Neural cell (in vitro differentiated cells): Measurements from ENCODE around the gene MSX2. TPM values are rescaled to one million over a fixed set of nuclear protein-coding genes. Genes with fewer than 3 reads are reported as not detected.

ENCODE experiments used
- H2AFZ ChIP-seq: fragments of 200-600, 300-800 bp; sonication (generic), shearing (Covaris generic); 2 replicates; pipeline ENCODE4 v1.6.0; 2014; ENCODE audit warnings: low read depth, mild to moderate bottlenecking, antibody characterized with exemption, low read length, moderate library complexity
- H3F3A ChIP-seq: fragments of 200-600 bp; shearing (Covaris generic); 2 replicates; pipeline ENCODE4 v1.6.1; 2016; ENCODE audit warnings: mild to moderate bottlenecking, moderate library complexity, mixed read lengths, antibody characterized with exemption, low read length; ENCODE audit not compliant: insufficient read depth, poor library complexity, severe bottlenecking
- H3K27ac ChIP-seq: fragments of 200-600, 300-800 bp; sonication (generic), shearing (Covaris generic); 2 replicates; pipeline ENCODE4 v1.5.1; 2014; ENCODE audit warnings: mild to moderate bottlenecking, low read length, moderate library complexity
- H3K27me3 ChIP-seq: fragments of 300-800, 200-600 bp; sonication (generic), shearing (Covaris generic); 2 replicates; pipeline ENCODE4 v1.6.0; 2014; ENCODE audit warnings: mild to moderate bottlenecking, low read depth, low read length, moderate library complexity; ENCODE audit not compliant: insufficient read depth
- H3K36me3 ChIP-seq: fragments of 300-800, 200-600 bp; sonication (generic), shearing (Covaris generic); 2 replicates; pipeline ENCODE4 v1.5.1; 2014; ENCODE audit warnings: mild to moderate bottlenecking, antibody characterized with exemption, low read length, moderate library complexity; ENCODE audit not compliant: insufficient read depth
- H3K4me2 ChIP-seq: fragments of 300-800, 200-600 bp; sonication (generic), shearing (Covaris generic); 2 replicates; pipeline ENCODE4 v1.6.0; 2014; ENCODE audit warnings: mild to moderate bottlenecking, low read length
- H3K4me3 ChIP-seq: fragments of 300-800, 200-600 bp; sonication (generic), shearing (Covaris generic); 2 replicates; pipeline ENCODE4 v1.5.1; 2014; ENCODE audit warnings: mild to moderate bottlenecking, low read length, moderate library complexity
- H3K79me2 ChIP-seq: fragments of 200-600 bp; shearing (Covaris generic); replicated peaks from 2 replicates; pipeline ENCODE4 v1.6.0; 2014; ENCODE audit warnings: mild to moderate bottlenecking, low read length, moderate library complexity; ENCODE audit not compliant: insufficient read depth
- H3K9ac ChIP-seq: fragments of 300-800, 200-600 bp; sonication (generic), shearing (Covaris generic); 2 replicates; pipeline ENCODE4 v1.6.1; 2016; ENCODE audit warnings: mild to moderate bottlenecking, low read length, mixed read lengths
- H3K9me2 ChIP-seq: fragments of 200-600 bp; shearing (Covaris generic); 2 replicates; pipeline ENCODE4 v1.6.1; 2016; ENCODE audit warnings: mild to moderate bottlenecking, low read length, mixed read lengths; ENCODE audit not compliant: insufficient read depth
- H3K9me3 ChIP-seq: fragments of 200-600, 300-800 bp; sonication (generic), shearing (Covaris generic); 2 replicates; pipeline ENCODE4 v1.6.1; 2016; ENCODE audit warnings: mild to moderate bottlenecking, mixed run types, low read length, moderate library complexity, mixed read lengths
- H4K20me1 ChIP-seq: fragments of 200-600 bp; shearing (Covaris generic); 2 replicates; pipeline ENCODE4 v1.6.1; 2016; ENCODE audit warnings: mild to moderate bottlenecking, mixed run types; ENCODE audit not compliant: insufficient read depth
- EP300 ChIP-seq: fragments of 450-650 bp; conservative IDR thresholded peaks from 2 replicates; pipeline ENCODE4 v1.6.1; 2014; ENCODE audit warnings: antibody characterized with exemption, mild to moderate bottlenecking, moderate library complexity; ENCODE audit not compliant: poor library complexity, severe bottlenecking
- EZH2 ChIP-seq: fragments of 200-600, 300-800 bp; shearing (Covaris generic), sonication (generic); IDR thresholded peaks from 2 replicates; pipeline ENCODE4 v1.6.1; 2014; ENCODE audit warnings: antibody characterized with exemption, low read length, borderline replicate concordance, mild to moderate bottlenecking; ENCODE audit not compliant: insufficient read depth, poor library complexity, severe bottlenecking
- MXI1 ChIP-seq: fragments of 450-650 bp; conservative IDR thresholded peaks from 2 replicates; pipeline ENCODE4 v1.6.1; 2014; ENCODE audit warnings: antibody characterized with exemption, mild to moderate bottlenecking; ENCODE audit not compliant: poor library complexity, severe bottlenecking
- POLR2AphosphoS5 ChIP-seq: IDR thresholded peaks from 2 replicates; pipeline ENCODE4 v1.6.1; 2012
- RAD21 ChIP-seq: fragments of 450-650 bp; conservative IDR thresholded peaks from 2 replicates; pipeline ENCODE4 v1.6.1; 2014; ENCODE audit warnings: antibody characterized with exemption, mild to moderate bottlenecking, moderate library complexity
- SMC3 ChIP-seq: fragments of 450-650 bp; conservative IDR thresholded peaks from 2 replicates; pipeline ENCODE4 v1.6.1; 2014; ENCODE audit warnings: antibody characterized with exemption, mild to moderate bottlenecking, moderate library complexity; ENCODE audit not compliant: poor library complexity
- TAF1 ChIP-seq: IDR thresholded peaks from 2 replicates; pipeline ENCODE4 v1.6.1; 2012; ENCODE audit warnings: low read depth
- polyA plus RNA-seq: library from polyadenylated mRNA; depleted of rRNA; stranded (reverse); fragments of >200 nt; gene quantifications from 2 replicates; pipeline ENCODE4 v1.2.3, GENCODE V29; 2014
- TF ChIP-seq, protein P1 (sequence below): IDR thresholded peaks from 2 replicates; pipeline ENCODE4 v1.6.1; 2012; ENCODE audit warnings: borderline replicate concordance
- TF ChIP-seq, protein P2 (sequence below): fragments of 450-650 bp; IDR thresholded peaks from 2 replicates; pipeline ENCODE4 v1.5.1; 2014; ENCODE audit warnings: antibody characterized with exemption, mild to moderate bottlenecking, moderate library complexity; ENCODE audit not compliant: poor library complexity, severe bottlenecking

The MSX2 gene
- polyA plus RNA-seq, 1 donor from 2014 or later = not detected

DNA sequence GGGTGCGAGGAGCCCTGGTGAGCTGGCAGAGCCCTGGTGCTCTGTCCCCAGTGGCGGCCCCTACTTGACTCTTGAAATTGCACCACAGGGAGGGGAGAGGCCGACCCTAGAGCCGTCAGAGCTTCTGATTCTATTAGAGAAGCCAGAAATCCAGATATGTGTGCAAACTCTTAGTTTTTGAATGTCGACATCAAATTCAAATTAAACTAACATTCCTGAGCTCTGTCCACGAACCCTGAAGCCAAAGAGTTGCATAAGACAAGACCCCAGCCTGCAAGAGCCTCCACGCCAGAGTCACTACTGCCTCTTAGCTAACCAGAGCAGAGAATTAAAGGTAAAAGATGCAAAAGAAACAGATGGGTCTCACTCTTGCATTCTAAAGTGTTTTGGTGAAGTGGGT, 29.8 kb upstream of the MSX2 start:
- Histone ChIP-seq H3K27me3 (peaks cover 57% of the 10 kb centered on the region), H3K4me3 (no peak overlapping the region), H3K27ac (no peak overlapping the region), H3K4me2 (no peak overlapping the region), H2AFZ (no peak overlapping the region), H3K9ac (no peak overlapping the region), H3K36me3 (no peaks in the 10 kb centered on the region), H3K9me3 (no peaks in the 10 kb centered on the region), H3K79me2 (no peaks in the 10 kb centered on the region), H3F3A (no peaks in the 10 kb centered on the region), H3K9me2 (no peaks in the 10 kb centered on the region), H4K20me1 (no peaks in the 10 kb centered on the region)
- TF ChIP-seq RAD21 (no peak), SMC3 (no peak), MXI1 (no peak), EP300 (no peak), EZH2 (no peak), POLR2AphosphoS5 (no peak)
- TF ChIP-seq, protein P1, sequence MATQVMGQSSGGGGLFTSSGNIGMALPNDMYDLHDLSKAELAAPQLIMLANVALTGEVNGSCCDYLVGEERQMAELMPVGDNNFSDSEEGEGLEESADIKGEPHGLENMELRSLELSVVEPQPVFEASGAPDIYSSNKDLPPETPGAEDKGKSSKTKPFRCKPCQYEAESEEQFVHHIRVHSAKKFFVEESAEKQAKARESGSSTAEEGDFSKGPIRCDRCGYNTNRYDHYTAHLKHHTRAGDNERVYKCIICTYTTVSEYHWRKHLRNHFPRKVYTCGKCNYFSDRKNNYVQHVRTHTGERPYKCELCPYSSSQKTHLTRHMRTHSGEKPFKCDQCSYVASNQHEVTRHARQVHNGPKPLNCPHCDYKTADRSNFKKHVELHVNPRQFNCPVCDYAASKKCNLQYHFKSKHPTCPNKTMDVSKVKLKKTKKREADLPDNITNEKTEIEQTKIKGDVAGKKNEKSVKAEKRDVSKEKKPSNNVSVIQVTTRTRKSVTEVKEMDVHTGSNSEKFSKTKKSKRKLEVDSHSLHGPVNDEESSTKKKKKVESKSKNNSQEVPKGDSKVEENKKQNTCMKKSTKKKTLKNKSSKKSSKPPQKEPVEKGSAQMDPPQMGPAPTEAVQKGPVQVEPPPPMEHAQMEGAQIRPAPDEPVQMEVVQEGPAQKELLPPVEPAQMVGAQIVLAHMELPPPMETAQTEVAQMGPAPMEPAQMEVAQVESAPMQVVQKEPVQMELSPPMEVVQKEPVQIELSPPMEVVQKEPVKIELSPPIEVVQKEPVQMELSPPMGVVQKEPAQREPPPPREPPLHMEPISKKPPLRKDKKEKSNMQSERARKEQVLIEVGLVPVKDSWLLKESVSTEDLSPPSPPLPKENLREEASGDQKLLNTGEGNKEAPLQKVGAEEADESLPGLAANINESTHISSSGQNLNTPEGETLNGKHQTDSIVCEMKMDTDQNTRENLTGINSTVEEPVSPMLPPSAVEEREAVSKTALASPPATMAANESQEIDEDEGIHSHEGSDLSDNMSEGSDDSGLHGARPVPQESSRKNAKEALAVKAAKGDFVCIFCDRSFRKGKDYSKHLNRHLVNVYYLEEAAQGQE = no peak

DNA sequence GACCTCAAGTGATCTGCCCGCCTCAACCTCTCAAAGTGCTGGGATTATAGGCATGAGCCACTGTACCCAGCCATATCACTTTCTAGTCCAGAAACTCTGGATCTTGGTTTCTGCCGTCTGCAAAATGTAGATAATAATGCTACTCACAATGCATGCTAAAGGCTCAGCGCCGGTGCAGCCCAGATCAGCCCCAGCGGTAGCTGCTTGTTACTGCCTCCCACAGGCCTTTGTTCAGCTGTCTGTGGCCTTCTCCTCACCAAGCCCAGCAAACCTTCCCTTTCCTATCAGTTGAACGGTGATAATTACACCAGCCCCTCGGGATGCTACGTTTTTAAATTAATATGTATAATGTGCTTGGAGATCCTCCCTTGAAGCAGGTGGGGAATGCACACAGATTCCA, 26.2 kb upstream of the MSX2 start:
- Histone ChIP-seq H3K27me3 (peaks cover 25% of the 10 kb centered on the region), H3K36me3 (no peaks in the 10 kb centered on the region), H3K27ac (no peak overlapping the region), H4K20me1 (no peaks in the 10 kb centered on the region), H3K9me2 (no peaks in the 10 kb centered on the region), H2AFZ (no peak overlapping the region), H3K4me3 (no peak overlapping the region), H3F3A (no peaks in the 10 kb centered on the region), H3K9ac (no peak overlapping the region), H3K79me2 (no peaks in the 10 kb centered on the region), H3K4me2 (no peak overlapping the region), H3K9me3 (no peaks in the 10 kb centered on the region)
- TF ChIP-seq TAF1 (no peak), POLR2AphosphoS5 (no peak), EZH2 (no peak), EP300 (no peak), MXI1 (no peak), SMC3 (no peak), RAD21 (no peak)
- TF ChIP-seq, protein P1 = no peak
- TF ChIP-seq, protein P2, sequence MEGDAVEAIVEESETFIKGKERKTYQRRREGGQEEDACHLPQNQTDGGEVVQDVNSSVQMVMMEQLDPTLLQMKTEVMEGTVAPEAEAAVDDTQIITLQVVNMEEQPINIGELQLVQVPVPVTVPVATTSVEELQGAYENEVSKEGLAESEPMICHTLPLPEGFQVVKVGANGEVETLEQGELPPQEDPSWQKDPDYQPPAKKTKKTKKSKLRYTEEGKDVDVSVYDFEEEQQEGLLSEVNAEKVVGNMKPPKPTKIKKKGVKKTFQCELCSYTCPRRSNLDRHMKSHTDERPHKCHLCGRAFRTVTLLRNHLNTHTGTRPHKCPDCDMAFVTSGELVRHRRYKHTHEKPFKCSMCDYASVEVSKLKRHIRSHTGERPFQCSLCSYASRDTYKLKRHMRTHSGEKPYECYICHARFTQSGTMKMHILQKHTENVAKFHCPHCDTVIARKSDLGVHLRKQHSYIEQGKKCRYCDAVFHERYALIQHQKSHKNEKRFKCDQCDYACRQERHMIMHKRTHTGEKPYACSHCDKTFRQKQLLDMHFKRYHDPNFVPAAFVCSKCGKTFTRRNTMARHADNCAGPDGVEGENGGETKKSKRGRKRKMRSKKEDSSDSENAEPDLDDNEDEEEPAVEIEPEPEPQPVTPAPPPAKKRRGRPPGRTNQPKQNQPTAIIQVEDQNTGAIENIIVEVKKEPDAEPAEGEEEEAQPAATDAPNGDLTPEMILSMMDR = no peak
